Esophagus muscularis mucosa (tissue), 4 donors: ENCODE data around the gene IGFBP6. TPM values are rescaled to one million over a fixed set of nuclear protein-coding genes. Genes with fewer than 3 reads are reported as not detected.
A peak's percentile ranks its signal among the peaks of the same experiment; 100 is the strongest.

Experiments
- DNase-seq: peaks from one replicate; pipeline ENCODE4 v3.0.0-alpha.2; 2017; ENCODE audit errors: extremely low spot score
- H3K27ac ChIP-seq, 4 donors: fragments of 200-600 bp; sonication (generic); replicated peaks in 1 of 4; 1 replicate in 3 of 4; 2 replicates in 1 of 4; pipeline ENCODE4 v1.5.1; 2016 to 2019; ENCODE audit warnings: mild to moderate bottlenecking in 1 of 4
- H3K27me3 ChIP-seq, 4 donors: fragments of 200-600 bp; sonication (generic); one replicate each; pipeline versions ENCODE4 v1.5.1 to v1.6.0; 2016 to 2019
- H3K36me3 ChIP-seq, 4 donors: fragments of 200-600 bp; sonication (generic); one replicate each; pipeline ENCODE4 v1.5.1; 2016 to 2019
- H3K4me1 ChIP-seq, 4 donors: fragments of 200-600 bp; sonication (generic); one replicate each; pipeline ENCODE4 v1.5.1; 2016 to 2019
- H3K4me3 ChIP-seq, 4 donors: fragments of 200-600 bp; sonication (generic); 1 replicate in 2 of 4; 2 replicates in 2 of 4; pipeline ENCODE4 v1.5.1; 2016 to 2019; ENCODE audit warnings: mild to moderate bottlenecking in 4 of 4, moderate library complexity in 1 of 4
- H3K9me3 ChIP-seq, 4 donors: fragments of 200-600 bp; sonication (generic); 1 replicate in 3 of 4; 2 replicates in 1 of 4; pipeline ENCODE4 v1.5.1; 2016 to 2019
- CTCF ChIP-seq, 3 experiments: fragments of 200-600 bp in 2 of 3; fragments of 450-650 bp in 1 of 3; sonication (generic) in 2 of 3; IDR thresholded peaks; one replicate each; pipeline ENCODE4 v1.5.1; 2017 to 2019; ENCODE audit warnings: antibody characterized with exemption in 3 of 3, mild to moderate bottlenecking in 2 of 3, moderate library complexity in 1 of 3
- EP300 ChIP-seq: sonication (generic); formaldehyde crosslinking; IDR thresholded peaks from one replicate; pipeline ENCODE4 v1.6.1; 2017; ENCODE audit warnings: antibody characterized with exemption
- POLR2A ChIP-seq: fragments of 450-650 bp; IDR thresholded peaks from one replicate; pipeline ENCODE4 v1.6.1; 2017; ENCODE audit warnings: antibody characterized with exemption, moderate library complexity, mild to moderate bottlenecking, low read depth
- POLR2AphosphoS5 ChIP-seq, 2 donors: sonication (generic); formaldehyde crosslinking; IDR thresholded peaks; one replicate each; pipeline ENCODE4 v1.6.1; 2017; ENCODE audit warnings: antibody characterized with exemption in 2 of 2
- WGBS: methylation state at CpG from one replicate; pipeline ENCODE4 v1.1.5; 2018; 5-methylcytosine and 5-hydroxymethylcytosine counted together
- intact Hi-C: fragments of 100-400 bp; cut with DNase I; formaldehyde crosslinking; loops from one replicate; pipeline ENCODE4 v1.15.1; 2023
- total RNA-seq, 4 donors: library from RNA; depleted of rRNA; stranded (reverse); fragments of >200 nt; gene quantifications; one replicate each; pipeline versions ENCODE4 v1.1.0 to v1.2.1, GENCODE V29; 2016

The IGFBP6 gene
- total RNA-seq, 4 donors from 2014 or later, result 626 to 1,141 (median 795) TPM

GRCh38 chr12:53100466-53101151 is 3.1 kb downstream of the IGFBP6 start:
- Histone ChIP-seq H3K4me1 (peaks cover 32 to 66% (median 51%) of the 10 kb centered on the region in 4 donors), H3K9me3 (no peaks in the 10 kb centered on the region), H3K4me3 (peak overlapping the region in 2 of 4 donors; percentile 9 to 23), H3K27ac (peak overlapping the region in 2 of 4 donors; percentile 0 to 20), H3K36me3 (peaks cover 8 to 24% (median 19%) of the 10 kb centered on the region in 4 donors), H3K27me3 (no peaks in the 10 kb centered on the region)
- intact Hi-C loops, result no loop called here
- no peak for DNase-seq
- 83% methylated on average over 7 of the region's 13 CpGs for WGBS
- TF ChIP-seq POLR2AphosphoS5 (IDR thresholded peaks at IDR 0.05), result no peak
- no peak for TF ChIP-seq EP300
- no peak for TF ChIP-seq POLR2A
- TF ChIP-seq CTCF (IDR thresholded peaks at IDR 0.05), result no peak

DNA sequence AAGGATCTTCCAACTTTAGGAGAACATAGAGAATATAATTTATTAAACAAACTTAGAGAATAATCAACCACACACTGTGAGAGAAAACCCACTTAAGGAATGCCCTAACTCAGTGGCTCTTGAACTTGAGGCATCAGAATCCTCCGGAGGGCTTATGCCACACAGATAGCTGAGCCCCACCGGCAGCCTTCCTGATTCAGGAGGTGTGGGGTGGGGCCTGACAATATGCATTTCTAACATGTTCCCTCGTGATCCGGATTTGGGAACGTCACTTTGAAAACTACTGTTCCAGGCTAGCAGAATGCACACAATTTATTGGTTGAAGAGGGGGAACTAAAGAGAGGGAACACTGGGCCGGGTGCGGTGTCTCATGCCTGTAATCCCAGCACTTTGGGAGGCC is 3.8 kb downstream of the IGFBP6 start:
- Histone ChIP-seq H3K4me3 (no peak overlapping the region), H3K36me3 (peaks cover 8 to 24% (median 19%) of the 10 kb centered on the region in 4 donors), H3K27me3 (no peaks in the 10 kb centered on the region), H3K4me1 (peaks cover 25 to 60% (median 46%) of the 10 kb centered on the region in 4 donors), H3K9me3 (no peaks in the 10 kb centered on the region), H3K27ac (no peak overlapping the region)
- DNase-seq, result no peak
- 87% methylated on average over 7 of the region's 7 CpGs for WGBS
- no peak for TF ChIP-seq EP300
- TF ChIP-seq POLR2A, result no peak
- TF ChIP-seq POLR2AphosphoS5 (IDR thresholded peaks at IDR 0.05), result no peak
- TF ChIP-seq CTCF (IDR thresholded peaks at IDR 0.05), result no peak
- intact Hi-C loops, result no loop called here

DNA sequence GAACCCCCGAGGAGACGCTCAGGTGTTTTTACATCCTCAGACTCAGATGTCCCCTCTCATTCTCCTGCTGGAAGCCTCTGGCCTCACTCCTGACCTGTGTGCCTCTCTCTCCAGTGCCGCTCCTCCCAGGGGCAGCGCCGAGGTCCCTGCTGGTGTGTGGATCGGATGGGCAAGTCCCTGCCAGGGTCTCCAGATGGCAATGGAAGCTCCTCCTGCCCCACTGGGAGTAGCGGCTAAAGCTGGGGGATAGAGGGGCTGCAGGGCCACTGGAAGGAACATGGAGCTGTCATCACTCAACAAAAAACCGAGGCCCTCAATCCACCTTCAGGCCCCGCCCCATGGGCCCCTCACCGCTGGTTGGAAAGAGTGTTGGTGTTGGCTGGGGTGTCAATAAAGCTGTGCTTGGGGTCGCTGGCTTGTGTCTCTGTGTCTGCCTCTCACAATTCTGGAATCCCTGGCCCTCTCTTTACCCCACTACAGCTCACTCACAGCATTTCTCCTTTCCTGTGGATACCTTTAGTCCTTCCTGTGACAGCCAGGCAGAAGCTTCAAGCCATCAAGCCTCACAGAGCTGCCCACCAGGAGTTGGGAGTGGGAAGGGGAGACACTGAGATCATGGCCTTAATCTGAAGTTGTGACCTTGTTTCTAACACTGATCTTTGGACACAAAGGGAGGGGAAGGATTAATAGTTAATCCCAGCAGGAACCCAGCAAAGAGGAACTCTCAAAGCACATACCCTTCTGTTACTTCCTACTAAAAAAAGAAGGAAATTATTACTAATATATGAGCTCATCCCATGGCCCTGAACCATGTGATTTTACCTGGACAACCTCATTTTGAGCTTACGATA is 4.7 kb downstream of the IGFBP6 start:
- no peaks in the 10 kb centered on the region for H3K9me3 ChIP-seq
- WGBS, result 84% methylated on average over 11 of the region's 12 CpGs
- H3K4me3 ChIP-seq, result no peak overlapping the region
- TF ChIP-seq POLR2A, result no peak
- no peak for TF ChIP-seq EP300
- TF ChIP-seq CTCF (IDR thresholded peaks at IDR 0.05), result no peak
- no peak for TF ChIP-seq POLR2AphosphoS5 (IDR thresholded peaks at IDR 0.05)
- peaks cover 22 to 56% (median 43%) of the 10 kb centered on the region in 4 donors for H3K4me1 ChIP-seq
- intact Hi-C loops, result no loop called here
- no peak overlapping the region for H3K27ac ChIP-seq
- DNase-seq, result no peak
- H3K36me3 ChIP-seq, result peaks cover 8 to 24% (median 19%) of the 10 kb centered on the region in 4 donors
- H3K27me3 ChIP-seq, result no peaks in the 10 kb centered on the region

DNA sequence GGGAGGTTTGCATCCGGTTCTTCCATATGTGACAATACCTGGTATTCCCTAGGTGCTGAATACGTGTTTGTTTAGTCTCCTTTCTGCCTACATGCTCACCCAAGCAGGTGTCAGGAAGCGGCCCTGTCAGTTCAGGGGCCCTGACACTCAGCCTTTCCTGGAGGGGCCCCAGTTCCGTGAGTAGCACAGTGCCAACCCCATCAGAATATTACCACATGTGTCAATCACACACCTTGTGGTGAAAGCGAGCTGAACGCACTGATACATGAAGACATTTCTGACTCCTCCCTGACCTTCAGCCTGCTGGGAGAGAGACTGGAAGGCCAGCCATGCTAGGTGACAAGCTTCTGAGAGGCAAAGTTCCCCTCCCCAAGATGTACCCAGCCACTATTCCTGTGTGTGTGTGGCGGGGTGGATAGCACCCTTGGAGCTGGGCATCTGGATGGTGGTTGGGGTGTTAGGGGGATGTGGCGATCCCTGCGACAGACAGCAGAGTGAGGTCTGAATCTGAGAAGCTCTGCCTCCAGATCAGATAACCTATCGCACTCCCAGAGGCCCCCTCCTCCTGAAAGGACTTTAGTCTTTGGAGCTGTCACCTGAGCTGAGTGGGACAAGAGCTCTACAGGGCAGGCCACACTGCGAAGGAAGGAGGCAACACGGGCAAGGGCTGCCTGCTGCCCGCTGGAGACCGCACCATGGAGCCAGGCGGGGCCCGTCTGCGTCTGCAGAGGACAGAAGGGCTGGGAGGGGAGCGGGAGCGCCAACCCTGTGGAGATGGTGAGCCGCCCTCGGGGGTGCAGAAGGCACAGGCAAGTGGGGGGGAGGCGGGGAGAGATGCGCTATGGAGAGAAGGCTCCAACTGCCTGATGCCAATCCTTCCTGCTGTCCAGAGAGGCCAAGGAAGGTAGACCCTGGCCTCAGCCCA is 5.7 kb downstream of the IGFBP6 start, which contains the start of gene SOAT2:
SOAT2 (plus strand) TSS at position 604 of the 925 bp plus-strand sequence; CDS start at position 696, 92 bp downstream.
- intact Hi-C loops, result no loop called here
- no peak for DNase-seq
- Histone ChIP-seq H3K27ac (no peak within 1 kb of the TSS), H3K27me3 (no peaks in the 10 kb centered on the region), H3K36me3 (peaks cover 8 to 24% (median 19%) of the 10 kb centered on the region in 4 donors), H3K4me1 (peaks cover 17 to 53% (median 42%) of the 10 kb centered on the region in 4 donors), H3K4me3 (no peak within 1 kb of the TSS), H3K9me3 (no peaks in the 10 kb centered on the region)
- WGBS, result 85% methylated on average over 23 of the region's 23 CpGs
- TF ChIP-seq POLR2A, result no peak
- no peak for TF ChIP-seq POLR2AphosphoS5 (IDR thresholded peaks at IDR 0.05)
- TF ChIP-seq EP300, result no peak
- TF ChIP-seq CTCF (IDR thresholded peaks at IDR 0.05), result no peak
